Thoracic aorta (tissue), 2 donors: Measurements from ENCODE around the gene DPP6. TPM values are rescaled to one million over a fixed set of nuclear protein-coding genes. Genes with fewer than 3 reads are reported as not detected.

Experiments
- ATAC-seq: fragments of 150-250 bp; one replicate; pipeline ENCODE4 v1.8.0; 2017; ENCODE audit warnings: low read depth; ENCODE audit not compliant: insufficient number of reproducible peaks, low FRiP score
- DNase-seq: peaks from one replicate; pipeline ENCODE4 v3.0.0-alpha.2; 2020; ENCODE audit warnings: low spot score
- H3K27ac ChIP-seq, 2 donors: fragments of 200-600 bp; sonication (generic); 1 replicate in 1 of 2; 2 replicates in 1 of 2; pipeline ENCODE4 v1.5.1; 2016; ENCODE audit warnings: mild to moderate bottlenecking in 2 of 2, moderate library complexity in 2 of 2
- H3K27me3 ChIP-seq: fragments of 200-600 bp; sonication (generic); replicated peaks from 2 replicates; pipeline ENCODE4 v1.6.0; 2016; ENCODE audit warnings: mild to moderate bottlenecking; ENCODE audit not compliant: insufficient read depth
- H3K36me3 ChIP-seq: fragments of 200-600 bp; sonication (generic); one replicate; pipeline ENCODE4 v1.5.1; 2016
- H3K4me1 ChIP-seq, 2 donors: fragments of 200-600 bp; sonication (generic); 1 replicate in 1 of 2; 2 replicates in 1 of 2; pipeline versions ENCODE4 v1.5.1 to v1.6.0; 2016; ENCODE audit warnings: low read depth in 2 of 2, mild to moderate bottlenecking in 1 of 2; ENCODE audit not compliant: control insufficient read depth in 1 of 2
- H3K4me3 ChIP-seq: fragments of 200-600 bp; sonication (generic); 2 replicates; pipeline ENCODE4 v1.5.1; 2016; ENCODE audit warnings: mild to moderate bottlenecking
- H3K9me3 ChIP-seq: fragments of 200-600 bp; sonication (generic); 2 replicates; pipeline ENCODE4 v1.5.1; 2016
- total RNA-seq, 2 donors: library from RNA; depleted of rRNA; stranded (reverse); fragments of >200 nt; gene quantifications; one replicate each; pipeline versions ENCODE4 v1.1.0 to v1.2.3, GENCODE V29; 2016
- TF ChIP-seq, protein P1 (sequence below): fragments of 200-600 bp; sonication (generic); IDR thresholded peaks from one replicate; pipeline ENCODE4 v1.5.1; 2019; ENCODE audit warnings: antibody characterized with exemption

DPP6 gene
- total RNA-seq, 2 donors from 2014 or later, result not detected

GRCh38 chr7:154879629-154880028 is 827.4 kb downstream of the DPP6 start:
- Histone ChIP-seq H3K4me1 (no peaks in the 10 kb centered on the region), H3K27ac (no peak overlapping the region), H3K36me3 (no peaks in the 10 kb centered on the region), H3K27me3 (no peaks in the 10 kb centered on the region), H3K4me3 (no peak overlapping the region), H3K9me3 (no peaks in the 10 kb centered on the region)
- TF ChIP-seq, protein P1, sequence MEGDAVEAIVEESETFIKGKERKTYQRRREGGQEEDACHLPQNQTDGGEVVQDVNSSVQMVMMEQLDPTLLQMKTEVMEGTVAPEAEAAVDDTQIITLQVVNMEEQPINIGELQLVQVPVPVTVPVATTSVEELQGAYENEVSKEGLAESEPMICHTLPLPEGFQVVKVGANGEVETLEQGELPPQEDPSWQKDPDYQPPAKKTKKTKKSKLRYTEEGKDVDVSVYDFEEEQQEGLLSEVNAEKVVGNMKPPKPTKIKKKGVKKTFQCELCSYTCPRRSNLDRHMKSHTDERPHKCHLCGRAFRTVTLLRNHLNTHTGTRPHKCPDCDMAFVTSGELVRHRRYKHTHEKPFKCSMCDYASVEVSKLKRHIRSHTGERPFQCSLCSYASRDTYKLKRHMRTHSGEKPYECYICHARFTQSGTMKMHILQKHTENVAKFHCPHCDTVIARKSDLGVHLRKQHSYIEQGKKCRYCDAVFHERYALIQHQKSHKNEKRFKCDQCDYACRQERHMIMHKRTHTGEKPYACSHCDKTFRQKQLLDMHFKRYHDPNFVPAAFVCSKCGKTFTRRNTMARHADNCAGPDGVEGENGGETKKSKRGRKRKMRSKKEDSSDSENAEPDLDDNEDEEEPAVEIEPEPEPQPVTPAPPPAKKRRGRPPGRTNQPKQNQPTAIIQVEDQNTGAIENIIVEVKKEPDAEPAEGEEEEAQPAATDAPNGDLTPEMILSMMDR, result no peak
- ATAC-seq, result no peak
- DNase-seq, result no peak

- H3K4me3 ChIP-seq, result no peak overlapping the region
- no peaks in the 10 kb centered on the region for H3K9me3 ChIP-seq
- no peaks in the 10 kb centered on the region for H3K27me3 ChIP-seq
- H3K27ac ChIP-seq, result no peak overlapping the region
- DNase-seq (no peak), ATAC-seq (no peak)
- TF ChIP-seq, protein P1, result no peak
- H3K4me1 ChIP-seq, result no peaks in the 10 kb centered on the region
- H3K36me3 ChIP-seq, result no peaks in the 10 kb centered on the region
Measured at GRCh38 chr7:154880513-154880912, 828.3 kb downstream of the DPP6 start.

GRCh38 chr7:154881026-154881425 is 828.8 kb downstream of the DPP6 start:
- H3K36me3 ChIP-seq, result no peaks in the 10 kb centered on the region
- H3K9me3 ChIP-seq, result no peaks in the 10 kb centered on the region
- DNase-seq (no peak), ATAC-seq (no peak)
- no peaks in the 10 kb centered on the region for H3K27me3 ChIP-seq
- TF ChIP-seq, protein P1, result no peak
- no peak overlapping the region for H3K4me3 ChIP-seq
- no peaks in the 10 kb centered on the region for H3K4me1 ChIP-seq
- H3K27ac ChIP-seq, result no peak overlapping the region

DNA sequence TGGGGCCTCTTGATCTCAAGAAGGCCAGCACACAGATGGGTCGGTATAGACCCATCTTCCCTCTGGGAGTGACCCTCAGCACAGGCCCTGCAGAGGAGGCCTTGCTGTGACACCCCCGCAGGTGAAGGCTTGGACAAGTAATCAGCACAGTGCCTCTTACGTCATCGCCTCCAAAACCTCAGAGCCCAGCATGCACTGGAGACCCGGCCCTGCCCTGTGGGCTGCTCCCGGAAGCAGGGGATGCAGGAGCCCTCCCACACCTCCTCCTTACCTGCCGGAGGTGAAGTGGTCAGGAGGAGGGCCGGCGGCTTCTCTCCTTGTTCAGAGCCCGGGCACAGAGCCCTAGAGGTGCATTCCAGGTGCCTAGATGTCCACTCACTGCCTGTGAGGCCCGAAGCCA is 829.3 kb downstream of the DPP6 start:
- ATAC-seq (no peak), DNase-seq (no peak)
- no peak overlapping the region for H3K4me3 ChIP-seq
- TF ChIP-seq, protein P1, result no peak
- H3K9me3 ChIP-seq, result no peaks in the 10 kb centered on the region
- H3K4me1 ChIP-seq, result no peaks in the 10 kb centered on the region
- H3K27me3 ChIP-seq, result no peaks in the 10 kb centered on the region
- no peak overlapping the region for H3K27ac ChIP-seq
- H3K36me3 ChIP-seq, result no peaks in the 10 kb centered on the region

- no peak for ATAC-seq
Measured at GRCh38 chr7:154882931-154883474, 830.8 kb downstream of the DPP6 start.

More at GRCh38 chr7:154882931-154883474, 830.8 kb downstream of the DPP6 start:
- Histone ChIP-seq H3K4me3 (no peak overlapping the region), H3K27me3 (no peaks in the 10 kb centered on the region), H3K9me3 (no peaks in the 10 kb centered on the region), H3K27ac (no peak overlapping the region), H3K36me3 (no peaks in the 10 kb centered on the region), H3K4me1 (no peaks in the 10 kb centered on the region)
- no peak for DNase-seq
- TF ChIP-seq, protein P1, result no peak
